Panc1 (cell line): Measurements from ENCODE around the gene KCNQ1. TPM values are rescaled to one million over a fixed set of nuclear protein-coding genes. Genes with fewer than 3 reads are reported as not detected.

Source experiments
- ATAC-seq: fragments of 200-7000 bp; cut with Tn5 transposase; 2 replicates; pipeline ENCODE4 v1.9.1; 2020; ENCODE audit warnings: mild to moderate bottlenecking, moderate library complexity
- BruUV-seq: library from RNA; stranded (reverse); fragments of 400-500 nt; replicated peaks from 2 replicates; lab custom pipeline; 2021; lab: Mats Ljungman, UMichigan
- CTCF ChIA-PET: fragments of 300-600 bp; sonication (Branson Sonifier 250); formaldehyde crosslinking; loops from one replicate; lab custom pipeline; 2022; ENCODE audit warnings: antibody characterized with exemption; lab: Charles Lee
- POLR2A ChIA-PET: fragments of 300-600 bp; sonication (Branson Sonifier 250); formaldehyde crosslinking; loops from one replicate; lab custom pipeline; 2022; ENCODE audit warnings: antibody characterized with exemption; lab: Charles Lee
- DNase-seq: peaks from one replicate; pipeline ENCODE4 v3.0.0-alpha.2; 2010; ENCODE audit warnings: low read depth, low spot score
- H3K27ac ChIP-seq: 2 replicates; pipeline ENCODE4 v1.5.1; 2011; ENCODE audit warnings: mild to moderate bottlenecking, low read length, inconsistent platforms
- H3K27me3 ChIP-seq: fragments of 200-500 bp; sonication (Bioruptor generic); 2 replicates; pipeline ENCODE4 v1.6.0; 2014; ENCODE audit warnings: low read length, inconsistent platforms; ENCODE audit not compliant: control insufficient read depth, insufficient read depth
- H3K36me3 ChIP-seq: fragments of 200-500 bp; sonication (Bioruptor generic); 2 replicates; pipeline ENCODE4 v1.5.1; 2014; ENCODE audit warnings: inconsistent platforms, mild to moderate bottlenecking, low read length, moderate library complexity; ENCODE audit not compliant: control insufficient read depth, insufficient read depth
- H3K4me1 ChIP-seq: 2 replicates; pipeline ENCODE4 v1.5.1; 2011; ENCODE audit warnings: inconsistent platforms, mild to moderate bottlenecking, low read length, moderate library complexity; ENCODE audit not compliant: control insufficient read depth, insufficient read depth
- H3K4me3 ChIP-seq, 2 experiments: 2 replicates each; pipeline ENCODE4 v1.5.1; 2011 to 2012; ENCODE audit warnings: low read depth in 2 of 2, low read length in 2 of 2, mild to moderate bottlenecking in 2 of 2, inconsistent platforms in 1 of 2, moderate library complexity in 1 of 2
- H3K9me3 ChIP-seq: fragments of 200-500 bp; sonication (Bioruptor generic); 2 replicates; pipeline ENCODE4 v1.5.1; 2014; ENCODE audit warnings: low read depth, mild to moderate bottlenecking, inconsistent platforms, low read length, moderate library complexity; ENCODE audit not compliant: control insufficient read depth, insufficient read depth
- CTCF ChIP-seq: fragments of 450-650 bp; IDR thresholded peaks from 2 replicates; pipeline ENCODE4 v1.5.1; 2017; ENCODE audit warnings: mild to moderate bottlenecking
- POLR2AphosphoS5 ChIP-seq: IDR thresholded peaks from 2 replicates; pipeline ENCODE4 v1.6.1; 2012; ENCODE audit warnings: mild to moderate bottlenecking, low read depth, low read length, moderate library complexity
- REST ChIP-seq, 2 experiments: IDR thresholded peaks; 2 replicates each; pipeline ENCODE4 v1.6.1; 2011 to 2012; ENCODE audit warnings: low read depth in 2 of 2, control low read depth in 1 of 2, low read length in 1 of 2, mild to moderate bottlenecking in 1 of 2, moderate library complexity in 1 of 2; ENCODE audit not compliant: insufficient read depth in 1 of 2
- SIN3A ChIP-seq: IDR thresholded peaks from 2 replicates; pipeline ENCODE4 v1.6.1; 2012; ENCODE audit warnings: low read depth, mild to moderate bottlenecking, low read length, moderate library complexity, borderline replicate concordance; ENCODE audit not compliant: insufficient read depth
- TCF7L2 ChIP-seq: IDR thresholded peaks from 2 replicates; pipeline ENCODE4 v1.6.1; 2011; ENCODE audit warnings: mild to moderate bottlenecking, low read depth, low read length, inconsistent platforms
- in situ Hi-C: cut with HindIII; loops from 2 replicates; pipeline ENCODE4 v1.10.0; 2016; ENCODE audit warnings: low sequenced_read_pairs, low pct_unique_long_range_greater_than_20kb
- intact Hi-C: fragments of 100-400 bp; cut with micrococcal nuclease; formaldehyde crosslinking; loops from one replicate; pipeline ENCODE4 v1.10.0; 2022; ENCODE audit not compliant: unreplicated experiment
- total RNA-seq: library from RNA; stranded (reverse); gene quantifications from one replicate; pipeline ENCODE4 v1.2.1, GENCODE V29; 2021; ENCODE audit not compliant: unreplicated experiment

Gene KCNQ1
- total RNA-seq, 1 experiment from 2014 or later: 1.0 TPM

DNA sequence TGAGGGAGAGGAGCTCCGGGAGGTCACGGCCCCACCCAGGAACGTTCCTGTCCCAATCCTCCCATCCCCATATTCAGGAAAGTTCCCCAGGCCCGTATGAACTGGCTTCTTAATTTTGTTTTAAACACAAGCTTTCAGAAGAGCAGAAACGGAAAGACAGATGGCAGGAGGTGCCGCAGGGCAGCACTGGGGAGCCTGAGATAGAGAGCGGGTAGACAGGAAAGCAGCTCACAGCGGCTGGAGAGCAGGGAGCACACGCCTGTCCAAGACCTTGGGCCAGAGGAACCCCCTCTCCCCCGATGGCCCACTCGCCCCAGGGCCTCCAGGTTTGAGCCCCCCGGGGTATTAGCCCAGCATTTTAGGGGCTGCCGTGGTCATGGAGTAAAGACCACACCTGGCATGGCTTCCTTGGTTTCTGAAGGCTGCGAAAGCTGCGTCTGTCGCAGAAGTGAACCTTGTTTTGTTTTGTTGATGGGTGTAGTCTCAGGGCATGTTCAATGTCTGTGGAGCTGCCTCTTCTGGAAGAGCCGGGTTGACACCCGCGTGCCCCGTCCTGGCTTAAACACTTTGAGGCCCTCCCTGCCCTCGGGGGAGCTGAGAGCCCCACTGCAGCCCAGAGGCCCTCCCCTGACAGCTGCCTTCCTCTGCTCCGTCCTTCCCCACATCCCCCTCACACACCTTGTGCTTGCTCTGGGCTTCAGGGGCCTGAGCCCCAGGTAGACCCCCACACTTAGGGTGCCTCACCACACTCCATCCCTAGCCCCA is 272.9 kb downstream of the KCNQ1 start:
- intact Hi-C loops: no loop called here
- in situ Hi-C loops: no loop called here
- no peak for DNase-seq
- POLR2A ChIA-PET: no interaction called here
- CTCF ChIA-PET: no interaction called here
- no peaks in the 10 kb centered on the region for H3K9me3 ChIP-seq
- no peaks in the 10 kb centered on the region for H3K27me3 ChIP-seq
- no peak overlapping the region for H3K27ac ChIP-seq
- no peak overlapping the region for H3K4me3 ChIP-seq
- ATAC-seq: no peak
- no peaks in the 10 kb centered on the region for H3K36me3 ChIP-seq
- TF ChIP-seq TCF7L2: no peak
- no peak for TF ChIP-seq REST (IDR thresholded peaks at IDR 0.05; ENCODE audit: insufficient read depth in 1 of 2, low read depth in 2 of 2, low read length in 1 of 2)
- no peak for TF ChIP-seq POLR2AphosphoS5
- no peak for TF ChIP-seq SIN3A
- TF ChIP-seq CTCF: no peak
- no peaks in the 10 kb centered on the region for H3K4me1 ChIP-seq
- no TSS peak for BruUV-seq

DNA sequence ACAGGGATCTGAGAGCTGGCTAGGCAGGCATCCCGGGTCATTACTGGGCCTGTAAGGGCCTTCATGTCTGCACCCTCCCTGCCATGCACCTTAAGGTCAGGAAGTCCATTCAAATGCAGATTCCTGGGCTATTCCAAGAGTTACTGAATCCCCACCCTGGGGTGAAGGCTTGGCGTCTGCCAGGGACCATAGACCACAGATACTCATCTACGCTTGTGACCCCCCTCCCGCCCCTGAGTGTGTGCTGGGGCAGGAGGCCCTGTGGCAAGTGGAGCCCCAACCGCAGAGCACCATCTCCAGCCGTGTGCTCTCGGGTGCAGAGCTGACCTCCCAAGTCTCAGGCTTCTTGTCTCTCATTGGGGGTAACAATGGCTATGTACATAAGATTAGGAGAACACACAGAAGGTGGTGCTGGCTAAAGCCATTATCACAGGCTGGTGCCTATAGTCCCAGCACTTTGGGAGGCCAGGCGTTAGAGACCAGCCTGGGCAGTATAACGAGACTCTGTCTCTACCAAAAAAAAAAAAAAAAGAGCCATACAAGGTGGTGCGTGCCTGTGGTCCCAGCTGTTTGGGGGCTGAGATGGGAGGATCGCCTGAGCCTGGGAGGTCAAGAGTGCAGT is 274.1 kb downstream of the KCNQ1 start:
- no peak for ATAC-seq

More for the DNA sequence above, 274.1 kb downstream of the KCNQ1 start:
- Histone ChIP-seq H3K9me3 (no peaks in the 10 kb centered on the region), H3K36me3 (no peaks in the 10 kb centered on the region), H3K4me1 (no peaks in the 10 kb centered on the region), H3K27me3 (no peaks in the 10 kb centered on the region), H3K4me3 (no peak overlapping the region), H3K27ac (no peak overlapping the region)
- no TSS peak for BruUV-seq
- intact Hi-C loops (no loop called here), in situ Hi-C loops (no loop called here)
- no peak for TF ChIP-seq SIN3A
- no peak for TF ChIP-seq REST (IDR thresholded peaks at IDR 0.05; ENCODE audit: insufficient read depth in 1 of 2, low read depth in 2 of 2, low read length in 1 of 2)
- no peak for TF ChIP-seq POLR2AphosphoS5
- no peak for TF ChIP-seq CTCF
- no peak for TF ChIP-seq TCF7L2
- ChIA-PET CTCF (no interaction called here), POLR2A (no interaction called here)
- no peak for DNase-seq
